H9 (cell line): ENCODE data around the gene SCFD1. TPM values are rescaled to one million over a fixed set of nuclear protein-coding genes. Genes with fewer than 3 reads are reported as not detected.

Experiments
- DNase-seq: peaks from one replicate; pipeline ENCODE4 v3.0.0-alpha.2; 2017
- H2AFZ ChIP-seq: one replicate; pipeline ENCODE4 v1.6.1; 2013; ENCODE audit warnings: mild to moderate bottlenecking, low read length, control low read depth, moderate library complexity
- H2AK5ac ChIP-seq: 2 replicates; pipeline ENCODE4 v1.6.1; 2013; ENCODE audit warnings: low read length, control low read depth, mixed read lengths; ENCODE audit not compliant: insufficient read length
- H2BK120ac ChIP-seq: one replicate; pipeline ENCODE4 v1.6.1; 2013; ENCODE audit warnings: low read depth, mild to moderate bottlenecking, low read length, control low read depth, inconsistent platforms; ENCODE audit not compliant: poor library complexity, severe bottlenecking
- H2BK12ac ChIP-seq: 2 replicates; pipeline ENCODE4 v1.6.1; 2013; ENCODE audit warnings: low read length, control low read depth, mixed read lengths, low read depth; ENCODE audit not compliant: insufficient read length
- H2BK15ac ChIP-seq: 2 replicates; pipeline ENCODE4 v1.6.1; 2013; ENCODE audit warnings: low read depth, low read length, control low read depth
- H2BK20ac ChIP-seq: one replicate; pipeline ENCODE4 v1.6.1; 2013; ENCODE audit warnings: low read depth, mild to moderate bottlenecking, low read length, control low read depth, inconsistent platforms; ENCODE audit not compliant: poor library complexity, severe bottlenecking
- H2BK5ac ChIP-seq: 2 replicates; pipeline ENCODE4 v1.6.1; 2013; ENCODE audit warnings: low read length, control low read depth, mixed read lengths; ENCODE audit not compliant: insufficient read length
- H3K14ac ChIP-seq: 2 replicates; pipeline ENCODE4 v1.6.1; 2013; ENCODE audit warnings: low read length, control low read depth; ENCODE audit not compliant: insufficient read depth
- H3K18ac ChIP-seq: 2 replicates; pipeline ENCODE4 v1.6.1; 2013; ENCODE audit warnings: low read depth, mild to moderate bottlenecking, mixed read lengths, low read length, control low read depth; ENCODE audit not compliant: insufficient read length
- H3K23ac ChIP-seq: 2 replicates; pipeline ENCODE4 v1.6.1; 2013; ENCODE audit warnings: low read length, control low read depth, mixed read lengths, low read depth; ENCODE audit not compliant: insufficient read length
- H3K23me2 ChIP-seq: 2 replicates; pipeline ENCODE4 v1.6.1; 2013; ENCODE audit warnings: low read depth, mild to moderate bottlenecking, mixed read lengths, low read length, control low read depth; ENCODE audit not compliant: insufficient read length, poor library complexity, severe bottlenecking
- H3K27ac ChIP-seq: 2 replicates; pipeline ENCODE4 v1.5.1; 2013; ENCODE audit warnings: low read length, control low read depth, mixed read lengths, low read depth; ENCODE audit not compliant: insufficient read length
- H3K27me3 ChIP-seq: 2 replicates; pipeline ENCODE4 v1.6.1; 2013; ENCODE audit warnings: low read length, control low read depth, inconsistent platforms; ENCODE audit not compliant: insufficient read depth
- H3K4ac ChIP-seq: 2 replicates; pipeline ENCODE4 v1.6.1; 2013; ENCODE audit warnings: low read depth, mild to moderate bottlenecking, control low read depth, inconsistent platforms, low read length, moderate library complexity
- H3K4me1 ChIP-seq: 2 replicates; pipeline ENCODE4 v1.6.1; 2013; ENCODE audit warnings: low read length, control low read depth, inconsistent platforms; ENCODE audit not compliant: insufficient read depth
- H3K4me2 ChIP-seq: 2 replicates; pipeline ENCODE4 v1.6.1; 2013; ENCODE audit warnings: low read length, control low read depth, mixed read lengths; ENCODE audit not compliant: insufficient read length, insufficient read depth
- H3K56ac ChIP-seq: 2 replicates; pipeline ENCODE4 v1.6.1; 2013; ENCODE audit warnings: low read depth, mild to moderate bottlenecking, mixed read lengths, low read length, control low read depth; ENCODE audit not compliant: insufficient read length
- H3K79me1 ChIP-seq: 2 replicates; pipeline ENCODE4 v1.6.1; 2013; ENCODE audit warnings: low read depth, mild to moderate bottlenecking, moderate library complexity, low read length, control low read depth, inconsistent platforms; ENCODE audit not compliant: insufficient read depth, poor library complexity, severe bottlenecking
- H3K79me2 ChIP-seq: 2 replicates; pipeline ENCODE4 v1.6.1; 2013; ENCODE audit warnings: low read length, control low read depth, inconsistent platforms; ENCODE audit not compliant: insufficient read depth
- H3K9ac ChIP-seq: 2 replicates; pipeline ENCODE4 v1.6.1; 2013; ENCODE audit warnings: low read length, control low read depth, mixed read lengths; ENCODE audit not compliant: insufficient read length; ENCODE audit errors: extremely low read depth
- H3K9me3 ChIP-seq: one replicate; pipeline ENCODE4 v1.6.1; 2013; ENCODE audit warnings: low read depth, low read length, inconsistent platforms; ENCODE audit not compliant: control insufficient read depth
- H3T11ph ChIP-seq: one replicate; pipeline ENCODE4 v1.6.1; 2013; ENCODE audit warnings: mild to moderate bottlenecking, low read length, control low read depth, inconsistent platforms
- H4K20me1 ChIP-seq: one replicate; pipeline ENCODE4 v1.6.1; 2013; ENCODE audit not compliant: control insufficient read depth, insufficient read length, insufficient read depth
- H4K5ac ChIP-seq: 2 replicates; pipeline ENCODE4 v1.6.1; 2013; ENCODE audit warnings: low read depth, mild to moderate bottlenecking, mixed read lengths, low read length, control low read depth; ENCODE audit not compliant: insufficient read length
- H4K8ac ChIP-seq: replicated peaks from 2 replicates; pipeline ENCODE4 v1.6.1; 2013; ENCODE audit warnings: low read length, control low read depth, mixed read lengths, low read depth; ENCODE audit not compliant: insufficient read length
- H4K91ac ChIP-seq: 2 replicates; pipeline ENCODE4 v1.6.1; 2013; ENCODE audit warnings: low read depth, mild to moderate bottlenecking, moderate library complexity, mixed read lengths, low read length, control low read depth; ENCODE audit not compliant: insufficient read length
- H3K27ac Mint-ChIP-seq, 3 experiments: 2 replicates in 2 of 3; 3 replicates in 1 of 3; pipeline ENCODE4 v1.8.0; 2020 to 2021; ENCODE audit warnings: mixed read lengths in 3 of 3, mild to moderate bottlenecking in 1 of 3, moderate library complexity in 1 of 3
- H3K27me3 Mint-ChIP-seq: 2 replicates; pipeline ENCODE4 v1.8.0; 2021; ENCODE audit warnings: low read depth, mild to moderate bottlenecking, moderate library complexity, mixed read lengths
- H3K36me3 Mint-ChIP-seq, 3 experiments: 2 replicates in 2 of 3; 3 replicates in 1 of 3; pipeline ENCODE4 v1.8.0; 2020 to 2021; ENCODE audit warnings: low read depth in 3 of 3, mixed read lengths in 3 of 3; ENCODE audit not compliant: insufficient read depth in 1 of 3
- H3K4me1 Mint-ChIP-seq, 2 experiments: 2 replicates each; pipeline ENCODE4 v1.8.0; 2020; ENCODE audit warnings: mixed read lengths in 2 of 2
- H3K4me3 Mint-ChIP-seq, 2 experiments: 2 replicates in 1 of 2; 3 replicates in 1 of 2; pipeline ENCODE4 v1.8.0; 2020 to 2021; ENCODE audit warnings: mild to moderate bottlenecking in 2 of 2, mixed read lengths in 2 of 2, moderate library complexity in 1 of 2
- H3K9me3 Mint-ChIP-seq, 2 experiments: 2 replicates in 1 of 2; 3 replicates in 1 of 2; pipeline ENCODE4 v1.8.0; 2020; ENCODE audit warnings: mild to moderate bottlenecking in 2 of 2, mixed read lengths in 2 of 2, moderate library complexity in 1 of 2
- WGBS: extraction: QIAGEN DNeasy Blood & Tissue Kit; methylation state at CpG from one replicate; pipeline ENCODE4 v1.1.7; 2013; ENCODE audit warnings: missing lambda C conversion rate, low lambda C conversion rate, mixed read lengths; ENCODE audit not compliant: insufficient read length; ENCODE audit errors: extremely low coverage; 5-methylcytosine and 5-hydroxymethylcytosine counted together
- total RNA-seq: library from RNA; stranded (reverse); gene quantifications from 2 replicates; pipeline ENCODE4 v1.2.1, GENCODE V29; 2021
- TF ChIP-seq, protein P1 (sequence below): fragments of 200-600 bp; sonication (generic); conservative IDR thresholded peaks from 3 replicates; pipeline ENCODE4 v1.8.0; 2021; ENCODE audit warnings: antibody characterized with exemption, mild to moderate bottlenecking

The SCFD1 gene
- total RNA-seq, 1 experiment from 2014 or later: 85.2 TPM

DNA sequence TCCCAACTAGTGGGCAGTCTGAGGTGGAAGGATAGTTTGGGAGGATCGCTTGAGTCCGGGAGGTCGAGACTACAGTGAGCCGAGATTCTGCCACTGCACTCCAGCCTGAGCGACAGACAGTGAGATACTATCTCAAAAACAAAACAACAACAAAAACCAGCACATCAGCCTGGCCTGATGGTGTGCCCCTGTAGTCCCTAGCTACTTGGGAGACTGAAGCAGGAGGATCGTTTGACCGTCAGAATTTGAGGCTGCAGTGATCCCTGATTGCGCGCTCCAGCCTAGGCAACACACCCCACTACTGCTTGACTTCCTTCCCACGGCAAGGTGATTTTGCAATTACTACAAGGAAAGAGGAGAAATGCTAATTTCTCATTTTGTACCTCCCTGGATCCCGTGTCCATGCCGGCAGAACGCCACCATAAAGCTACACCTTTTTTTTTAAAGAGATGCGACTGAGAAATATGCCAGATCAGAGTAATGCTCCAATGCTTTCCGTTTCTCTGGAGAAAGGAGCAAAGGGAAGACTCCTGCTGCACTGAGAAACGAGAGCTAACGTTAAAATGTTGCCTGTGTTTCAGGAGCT, 672 bp upstream of the SCFD1 start:
- H3K27ac ChIP-seq: peak overlapping the region; percentile 77

More for the DNA sequence above, 672 bp upstream of the SCFD1 start:
- Mint-ChIP-seq H3K27ac (peak overlapping the region; percentile 98 to 99 (median 99); a peak in 6 of 7 replicates), H3K27me3 (no peaks in the 10 kb centered on the region), H3K36me3 (peaks cover 4 to 14% (median 9%) of the 10 kb centered on the region in 3 experiments; a peak in 5 of 7 replicates), H3K9me3 (no peaks in the 10 kb centered on the region), H3K4me3 (peak overlapping the region; percentile 94 to 96), H3K4me1 (peaks cover 19 to 20% of the 10 kb centered on the region in 2 experiments)
- no peak overlapping the region for H3K23ac ChIP-seq
- 0 out of 2 replicates have a peak, but pooled peaks cover 3% of the 10 kb centered on the region for H3K4me1 ChIP-seq
- H3K9me3 ChIP-seq: no peaks in the 10 kb centered on the region
- WGBS: no CpG with 5 or more reads among the region's 17 CpGs
- no peak overlapping the region for H3K4ac ChIP-seq
- no peak overlapping the region for H4K91ac ChIP-seq
- no peak overlapping the region for H2BK5ac ChIP-seq
- H2AK5ac ChIP-seq: no peak overlapping the region
- H3K9ac ChIP-seq: peak overlapping the region; percentile 63
- no peaks in the 10 kb centered on the region for H4K20me1 ChIP-seq
- H3K18ac ChIP-seq: no peak overlapping the region
- peak overlapping the region; percentile 71 for H3K4me2 ChIP-seq
- H3K79me1 ChIP-seq: no peaks in the 10 kb centered on the region
- H3K27me3 ChIP-seq: no peaks in the 10 kb centered on the region
- H3K14ac ChIP-seq: peak overlapping the region; percentile 21; the same call in 1 of the 2 replicates
- TF ChIP-seq, protein P1, sequence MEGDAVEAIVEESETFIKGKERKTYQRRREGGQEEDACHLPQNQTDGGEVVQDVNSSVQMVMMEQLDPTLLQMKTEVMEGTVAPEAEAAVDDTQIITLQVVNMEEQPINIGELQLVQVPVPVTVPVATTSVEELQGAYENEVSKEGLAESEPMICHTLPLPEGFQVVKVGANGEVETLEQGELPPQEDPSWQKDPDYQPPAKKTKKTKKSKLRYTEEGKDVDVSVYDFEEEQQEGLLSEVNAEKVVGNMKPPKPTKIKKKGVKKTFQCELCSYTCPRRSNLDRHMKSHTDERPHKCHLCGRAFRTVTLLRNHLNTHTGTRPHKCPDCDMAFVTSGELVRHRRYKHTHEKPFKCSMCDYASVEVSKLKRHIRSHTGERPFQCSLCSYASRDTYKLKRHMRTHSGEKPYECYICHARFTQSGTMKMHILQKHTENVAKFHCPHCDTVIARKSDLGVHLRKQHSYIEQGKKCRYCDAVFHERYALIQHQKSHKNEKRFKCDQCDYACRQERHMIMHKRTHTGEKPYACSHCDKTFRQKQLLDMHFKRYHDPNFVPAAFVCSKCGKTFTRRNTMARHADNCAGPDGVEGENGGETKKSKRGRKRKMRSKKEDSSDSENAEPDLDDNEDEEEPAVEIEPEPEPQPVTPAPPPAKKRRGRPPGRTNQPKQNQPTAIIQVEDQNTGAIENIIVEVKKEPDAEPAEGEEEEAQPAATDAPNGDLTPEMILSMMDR: no peak
- H2AFZ ChIP-seq: no peak overlapping the region
- H3K56ac ChIP-seq: no peak overlapping the region
- no peaks in the 10 kb centered on the region for H3K23me2 ChIP-seq
- peak; percentile 38 for DNase-seq
- H4K8ac ChIP-seq: no peak overlapping the region
- no peak overlapping the region for H2BK20ac ChIP-seq
- no peak overlapping the region for H3T11ph ChIP-seq
- no peak overlapping the region for H2BK12ac ChIP-seq
- no peak overlapping the region for H2BK120ac ChIP-seq
- H4K5ac ChIP-seq: no peak overlapping the region
- H3K79me2 ChIP-seq: peaks cover 17% of the 10 kb centered on the region; the same call in 1 of the 2 replicates
- no peak overlapping the region for H2BK15ac ChIP-seq
